ENCODE data around the gene ATOX1. TPM values are rescaled to one million over a fixed set of nuclear protein-coding genes. Genes with fewer than 3 reads are reported as not detected.

Gene ATOX1
- total and polyA plus RNA-seq, 2 of the 13 experiments (the other 11 are each of a cell fraction or from before 2014, with no cell fraction given) = 62.4 to 124 TPM

- BruUV-seq (replicated peaks) = no TSS peak
- no peak for FAIRE-seq
- H4K20me1 ChIP-seq (ENCODE audit: insufficient read depth, low read length) = peaks cover 62% of the 10 kb centered on the region
- no peak for TF ChIP-seq ZBTB25 (CRISPR knock-in tag; IDR thresholded peaks at IDR 0.05)
- no peak for TF ChIP-seq ZBTB7A (CRISPR knock-in tag; IDR thresholded peaks at IDR 0.05)
- TF ChIP-seq ATF7-NPFF (CRISPR knock-in tag; IDR thresholded peaks at IDR 0.05; ENCODE audit: low read depth) = no peak
- TF ChIP-seq ZNF367 (CRISPR knock-in tag; IDR thresholded peaks at IDR 0.05; ENCODE audit: borderline replicate concordance) = no peak
- no peak for TF ChIP-seq ZMAT5 (CRISPR knock-in tag; IDR thresholded peaks at IDR 0.05; ENCODE audit: borderline replicate concordance, low read depth)
- TF ChIP-seq ZNF451 (CRISPR knock-in tag; IDR thresholded peaks at IDR 0.05) = no peak
- TF ChIP-seq MXD3 (CRISPR knock-in tag; IDR thresholded peaks at IDR 0.05) = no peak
- TF ChIP-seq MIER3 (CRISPR knock-in tag; IDR thresholded peaks at IDR 0.05; ENCODE audit: borderline replicate concordance) = no peak
- no peak for TF ChIP-seq ARNT2 (CRISPR knock-in tag; IDR thresholded peaks at IDR 0.05; ENCODE audit: low read depth)
- no peak for TF ChIP-seq TCF12 (IDR thresholded peaks at IDR 0.05)
- TF ChIP-seq TCF12 (CRISPR knock-in tag; IDR thresholded peaks at IDR 0.05) = no peak
- TF ChIP-seq ZNF841 (CRISPR knock-in tag; IDR thresholded peaks at IDR 0.05; ENCODE audit: borderline replicate concordance) = no peak
- no peak for TF ChIP-seq ZNF891 (CRISPR knock-in tag; IDR thresholded peaks at IDR 0.05)
- TF ChIP-seq ZNF513 (CRISPR knock-in tag; conservative IDR thresholded peaks at IDR 0.05) = no peak
- no peak for TF ChIP-seq ZNF660 (CRISPR knock-in tag; IDR thresholded peaks at IDR 0.05; ENCODE audit: borderline replicate concordance, low read depth)
- TF ChIP-seq HIC2 (CRISPR knock-in tag; IDR thresholded peaks at IDR 0.05; ENCODE audit: low read depth) = no peak
- TF ChIP-seq ZNF570 (CRISPR knock-in tag; IDR thresholded peaks at IDR 0.05; ENCODE audit: borderline replicate concordance) = no peak
- TF ChIP-seq ZNF549 (CRISPR knock-in tag; IDR thresholded peaks at IDR 0.05) = no peak
These were observed 28.0 kb upstream of the ATOX1 start for GRCh38 chr5:151786468-151786867.

More at GRCh38 chr5:151786468-151786867, 28.0 kb upstream of the ATOX1 start:
- ATAC-seq (peak; percentile 78), DNase-seq (ENCODE audit: low spot score) (no peak)
- in situ Hi-C loops (cut with HindIII; ENCODE audit: extremely low pct_ligation_motif_present, low pct_unique_long_range_greater_than_20kb) (no loop called here), intact Hi-C loops (cut with micrococcal nuclease; ENCODE audit: unreplicated experiment) (no loop called here)
- no peaks in the 10 kb centered on the region for H3K9me3 ChIP-seq (ENCODE audit: low read length)
- peaks cover 11 to 28% of the 10 kb centered on the region in 2 experiments; a peak in 4 of 5 replicates for H3K36me3 ChIP-seq (replicated peaks in 1 of 2; ENCODE audit: control insufficient read depth in 1 of 2, insufficient read depth in 2 of 2, low read length in 2 of 2)
- H3K4me2 ChIP-seq (ENCODE audit: low read depth, low read length) = no peak overlapping the region
- no peak overlapping the region for H3K4me3 ChIP-seq (replicated peaks in 1 of 3; ENCODE audit: insufficient read depth in 1 of 3, low read depth in 2 of 3, low read length in 3 of 3)
- H3K27me3 ChIP-seq (ENCODE audit: control insufficient read depth in 1 of 2, insufficient read depth in 2 of 2, low read length in 2 of 2) = no peaks in the 10 kb centered on the region
- peaks cover 82% of the 10 kb centered on the region for H3K79me2 ChIP-seq (ENCODE audit: insufficient read depth, low read length)
- POLR2A ChIA-PET = interaction anchor here (4.0 kb wide), 1 partner anchor 14 kb away, joined by 25 read pairs; the partner anchor contains the start of gene G3BP1
- CTCF ChIA-PET (ENCODE audit: low intra/inter-chr PET ratio, low total read pairs) = no interaction called here
- H2AFZ ChIP-seq (ENCODE audit: low read length) = no peak overlapping the region
- no peak overlapping the region for H3K9ac ChIP-seq (ENCODE audit: insufficient read depth, low read depth, low read length)
- H3K27ac ChIP-seq (ENCODE audit: extremely low read length, insufficient read depth, low read length) = no peak overlapping the region
- H3K4me1 ChIP-seq (ENCODE audit: insufficient read depth, low read length) = peaks cover 49% of the 10 kb centered on the region
- 80% methylated on average over 4 of the region's 4 CpGs for WGBS (ENCODE audit: low lambda C conversion rate)

Measured in HepG2 (cell line).